KMS-11 (cell line): Measurements from ENCODE around the gene TRIM15.

Source experiments
- H2AFZ ChIP-seq: fragments of 200-600 bp; sonication (generic); 2 replicates; pipeline ENCODE4 v1.6.1; 2016; ENCODE audit warnings: antibody characterized with exemption, mixed run types, low read depth
- H3K27ac ChIP-seq: fragments of 200-600 bp; sonication (generic); 2 replicates; pipeline ENCODE4 v1.6.1; 2016; ENCODE audit warnings: mild to moderate bottlenecking, mixed run types
- H3K27me3 ChIP-seq: fragments of 200-600 bp; sonication (generic); 2 replicates; pipeline ENCODE4 v1.6.1; 2017; ENCODE audit warnings: mild to moderate bottlenecking, low read depth, mixed run types, moderate library complexity; ENCODE audit not compliant: insufficient read depth
- H3K36me3 ChIP-seq: fragments of 200-600 bp; sonication (generic); 2 replicates; pipeline ENCODE4 v1.6.1; 2017; ENCODE audit warnings: mild to moderate bottlenecking, mixed run types; ENCODE audit not compliant: insufficient read depth
- H3K4me1 ChIP-seq: fragments of 200-600 bp; sonication (generic); 2 replicates; pipeline ENCODE4 v1.6.1; 2016; ENCODE audit warnings: mild to moderate bottlenecking, low read depth, mixed run types; ENCODE audit not compliant: poor library complexity, severe bottlenecking
- H3K4me2 ChIP-seq: fragments of 200-600 bp; sonication (generic); 2 replicates; pipeline ENCODE4 v1.7.0; 2016; ENCODE audit warnings: mild to moderate bottlenecking, mixed run types
- H3K4me3 ChIP-seq: fragments of 200-600 bp; sonication (generic); IDR thresholded peaks from 2 replicates; pipeline ENCODE4 v1.6.1; 2017; ENCODE audit warnings: low read depth, low read length, mixed read lengths; ENCODE audit not compliant: insufficient read depth
- H3K79me2 ChIP-seq: fragments of 200-600 bp; sonication (generic); 2 replicates; pipeline ENCODE4 v1.6.1; 2016; ENCODE audit warnings: low read depth, mixed run types; ENCODE audit not compliant: insufficient read depth
- H3K9ac ChIP-seq: fragments of 200-600 bp; sonication (generic); 2 replicates; pipeline ENCODE4 v1.6.1; 2016; ENCODE audit warnings: mild to moderate bottlenecking, mixed run types
- H4K20me1 ChIP-seq: fragments of 200-600 bp; sonication (generic); 2 replicates; pipeline ENCODE4 v1.6.1; 2016; ENCODE audit warnings: mild to moderate bottlenecking, mixed run types; ENCODE audit not compliant: insufficient read depth
- CTCF ChIP-seq: fragments of 200-600 bp; sonication (generic); conservative IDR thresholded peaks from 2 replicates; pipeline ENCODE4 v1.6.1; 2017; ENCODE audit warnings: low read depth, mild to moderate bottlenecking, antibody characterized with exemption, low read length, moderate library complexity, mixed read lengths

The TRIM15 gene

DNA sequence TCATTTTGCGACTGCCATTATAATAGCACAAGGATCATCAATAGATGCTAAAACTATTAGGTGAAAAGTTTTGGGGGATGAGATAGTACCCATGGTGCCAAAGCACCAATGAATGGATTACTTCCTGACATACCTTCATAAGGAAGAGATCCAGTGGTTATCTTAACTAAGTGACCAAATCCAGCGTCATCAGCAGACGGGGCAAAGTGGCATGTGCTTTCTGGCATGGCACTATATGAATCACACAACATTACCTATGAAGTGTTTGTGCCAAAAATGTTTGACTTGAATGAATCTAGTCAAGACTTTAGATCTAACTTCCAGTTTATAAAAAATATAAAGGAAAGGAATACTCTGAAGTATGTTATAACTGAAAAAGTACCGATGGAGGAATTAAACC lies 39.0 kb downstream of the TRIM15 start:
- Histone ChIP-seq H2AFZ (no peak overlapping the region), H3K4me1 (no peaks in the 10 kb centered on the region), H3K79me2 (peaks cover 33% of the 10 kb centered on the region; the same call in 1 of the 2 replicates), H3K9ac (no peak overlapping the region), H3K4me2 (no peak overlapping the region), H4K20me1 (no peaks in the 10 kb centered on the region), H3K36me3 (0 out of 2 replicates have a peak, but pooled peaks cover 6% of the 10 kb centered on the region), H3K4me3 (no peak overlapping the region), H3K27ac (no peak overlapping the region), H3K27me3 (no peaks in the 10 kb centered on the region)
- TF ChIP-seq CTCF: no peak

DNA sequence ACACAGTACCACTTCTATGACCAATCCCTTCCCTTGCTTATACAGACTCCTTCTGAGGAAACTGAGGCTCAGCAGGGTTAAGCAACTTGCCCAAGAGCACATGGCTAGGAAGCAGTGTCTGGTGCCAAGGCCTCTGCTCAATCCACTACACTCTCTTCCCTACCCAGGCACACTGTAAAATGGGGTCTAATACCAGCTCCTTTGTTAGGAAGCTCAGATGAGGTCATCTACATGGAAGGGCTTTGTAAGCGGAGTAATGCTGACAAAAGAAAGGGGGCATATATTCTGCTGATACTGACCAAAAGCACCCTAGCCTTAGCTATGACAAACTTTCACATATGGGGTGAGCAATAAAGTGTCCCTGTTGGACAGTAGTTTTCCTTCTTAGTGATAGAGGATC lies 40.8 kb downstream of the TRIM15 start:
- H2AFZ ChIP-seq: no peak overlapping the region
- peaks cover 11% of the 10 kb centered on the region for H4K20me1 ChIP-seq
- no peaks in the 10 kb centered on the region for H3K27me3 ChIP-seq
- no peak overlapping the region for H3K4me3 ChIP-seq
- peaks cover 51% of the 10 kb centered on the region; the same call in 1 of the 2 replicates for H3K79me2 ChIP-seq
- H3K27ac ChIP-seq: no peak overlapping the region
- no peak overlapping the region for H3K9ac ChIP-seq
- H3K4me2 ChIP-seq: no peak overlapping the region
- no peak for TF ChIP-seq CTCF
- 0 out of 2 replicates have a peak, but pooled peaks cover 3% of the 10 kb centered on the region for H3K36me3 ChIP-seq
- H3K4me1 ChIP-seq: peaks cover 7% of the 10 kb centered on the region

DNA sequence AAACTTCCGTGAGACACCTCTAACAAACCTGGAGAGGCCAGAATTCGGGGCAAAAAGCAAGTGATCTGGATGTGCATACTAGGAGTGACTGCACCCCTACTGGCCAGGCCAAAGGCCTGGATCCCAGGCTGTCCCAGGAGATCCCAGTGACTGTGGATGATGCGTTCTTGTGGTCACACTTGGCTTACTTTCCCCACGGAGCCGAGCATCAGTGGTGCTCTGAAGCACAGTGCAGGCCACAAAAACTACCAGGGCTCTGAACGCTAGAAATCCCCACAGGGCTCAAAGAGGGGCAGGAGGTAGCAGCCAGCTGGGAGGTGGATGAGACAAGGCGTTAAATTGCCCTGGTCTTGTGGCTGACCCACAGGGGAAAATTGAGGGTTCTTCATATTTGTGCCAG lies 42.8 kb downstream of the TRIM15 start:
- Histone ChIP-seq H3K36me3 (no peaks in the 10 kb centered on the region), H3K9ac (no peak overlapping the region), H3K27ac (no peak overlapping the region), H3K4me2 (no peak overlapping the region), H3K79me2 (peaks cover 69% of the 10 kb centered on the region), H3K4me3 (no peak overlapping the region), H2AFZ (no peak overlapping the region), H3K4me1 (peaks cover 19% of the 10 kb centered on the region), H3K27me3 (no peaks in the 10 kb centered on the region), H4K20me1 (peaks cover 14% of the 10 kb centered on the region)
- TF ChIP-seq CTCF: no peak

DNA sequence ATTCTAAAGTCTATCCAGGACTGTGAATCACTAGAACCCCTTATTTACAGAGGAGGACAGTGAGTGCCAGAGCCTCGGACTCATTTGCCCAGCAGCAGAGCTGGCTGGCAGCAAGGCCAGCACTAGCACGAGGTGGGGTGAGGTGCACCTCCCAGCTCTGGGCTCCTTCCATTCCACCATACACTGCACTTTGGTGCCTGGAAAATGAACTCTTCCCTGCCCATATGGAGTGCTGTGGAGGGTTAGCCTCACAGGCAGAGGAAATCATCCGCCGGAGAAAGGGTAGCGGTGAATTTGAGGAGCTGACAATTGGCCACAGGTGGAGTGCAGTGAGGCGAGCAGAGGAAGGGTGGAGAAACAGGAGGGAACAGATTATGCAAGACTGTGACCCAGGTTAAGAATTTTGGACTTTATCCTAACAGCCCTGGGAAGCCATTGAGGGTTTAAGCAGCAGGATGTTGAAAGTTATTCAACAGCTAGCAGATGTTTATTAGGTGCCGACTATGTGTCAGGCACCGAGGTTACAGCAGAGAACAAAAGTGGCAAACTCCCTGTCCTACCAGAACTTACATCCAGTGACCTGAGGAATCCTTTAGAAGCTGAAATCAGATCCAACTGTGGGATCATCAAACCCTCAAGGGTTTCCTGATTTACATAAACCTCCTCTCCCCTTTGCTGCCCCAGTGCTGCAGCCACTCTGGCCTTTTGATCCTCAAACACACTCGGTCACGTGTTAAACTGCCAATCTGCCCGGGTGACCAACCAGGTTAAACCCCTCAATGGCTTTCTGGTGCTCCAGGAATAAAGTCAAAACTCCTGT lies 43.7 kb downstream of the TRIM15 start:
- Histone ChIP-seq H3K79me2 (peaks cover 73% of the 10 kb centered on the region), H3K4me3 (no peak overlapping the region), H3K4me2 (no peak overlapping the region)

More for the DNA sequence above, 43.7 kb downstream of the TRIM15 start:
- no peak for TF ChIP-seq CTCF
- Histone ChIP-seq H4K20me1 (peaks cover 14% of the 10 kb centered on the region), H3K27me3 (no peaks in the 10 kb centered on the region), H3K27ac (no peak overlapping the region), H2AFZ (no peak overlapping the region), H3K36me3 (no peaks in the 10 kb centered on the region), H3K4me1 (peaks cover 27% of the 10 kb centered on the region), H3K9ac (no peak overlapping the region)
